ENCODE measurements around the gene PPP1R18. TPM values are rescaled to one million over a fixed set of nuclear protein-coding genes. Genes with fewer than 3 reads are reported as not detected.

PPP1R18 gene
- total and polyA plus RNA-seq, 9 of the 15 experiments (the other 6 are each of a cell fraction or from before 2014, with no cell fraction given) = 12.0 to 99.2 (median 42.6) TPM

DNA sequence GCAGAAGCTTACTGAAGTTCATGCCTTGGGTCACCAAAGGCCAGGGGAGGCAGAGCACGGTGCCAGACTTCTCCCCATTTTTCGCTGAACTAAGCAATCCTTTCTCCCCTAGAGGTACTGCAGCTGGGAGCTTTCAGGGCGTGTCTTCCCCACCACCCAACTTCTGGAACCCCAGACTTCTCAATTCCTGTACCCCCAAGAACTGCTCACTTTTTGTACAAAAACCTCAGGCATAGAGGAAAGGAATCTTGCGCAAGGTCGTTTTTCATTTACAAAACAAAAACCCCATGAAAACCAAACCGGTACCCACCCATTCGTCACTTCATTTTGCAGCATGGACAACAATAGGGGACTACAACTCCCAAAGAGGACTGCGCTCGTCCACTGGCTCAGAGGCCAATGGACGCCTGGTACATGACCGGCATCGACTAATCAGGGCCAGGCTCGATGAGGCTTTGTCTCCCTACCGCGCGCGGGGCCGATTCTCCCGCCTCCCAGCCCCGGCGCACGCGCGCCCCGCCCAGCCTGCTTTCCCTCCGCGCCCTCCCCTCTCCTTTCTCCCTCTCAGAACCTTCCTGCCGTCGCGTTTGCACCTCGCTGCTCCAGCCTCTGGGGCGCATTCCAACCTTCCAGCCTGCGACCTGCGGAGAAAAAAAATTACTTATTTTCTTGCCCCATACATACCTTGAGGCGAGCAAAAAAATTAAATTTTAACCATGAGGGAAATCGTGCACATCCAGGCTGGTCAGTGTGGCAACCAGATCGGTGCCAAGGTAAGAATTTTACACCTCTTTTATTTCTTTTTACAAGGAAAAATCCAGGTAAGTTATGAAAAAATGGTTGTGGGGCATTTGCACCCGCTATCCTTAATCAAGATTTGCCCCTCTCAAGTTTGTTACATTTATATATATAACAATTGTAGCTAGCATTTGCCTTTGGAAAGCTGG is 33.6 kb upstream of the PPP1R18 start, which contains the start of gene TUBB (continued):
- TF ChIP-seq, protein P1, sequence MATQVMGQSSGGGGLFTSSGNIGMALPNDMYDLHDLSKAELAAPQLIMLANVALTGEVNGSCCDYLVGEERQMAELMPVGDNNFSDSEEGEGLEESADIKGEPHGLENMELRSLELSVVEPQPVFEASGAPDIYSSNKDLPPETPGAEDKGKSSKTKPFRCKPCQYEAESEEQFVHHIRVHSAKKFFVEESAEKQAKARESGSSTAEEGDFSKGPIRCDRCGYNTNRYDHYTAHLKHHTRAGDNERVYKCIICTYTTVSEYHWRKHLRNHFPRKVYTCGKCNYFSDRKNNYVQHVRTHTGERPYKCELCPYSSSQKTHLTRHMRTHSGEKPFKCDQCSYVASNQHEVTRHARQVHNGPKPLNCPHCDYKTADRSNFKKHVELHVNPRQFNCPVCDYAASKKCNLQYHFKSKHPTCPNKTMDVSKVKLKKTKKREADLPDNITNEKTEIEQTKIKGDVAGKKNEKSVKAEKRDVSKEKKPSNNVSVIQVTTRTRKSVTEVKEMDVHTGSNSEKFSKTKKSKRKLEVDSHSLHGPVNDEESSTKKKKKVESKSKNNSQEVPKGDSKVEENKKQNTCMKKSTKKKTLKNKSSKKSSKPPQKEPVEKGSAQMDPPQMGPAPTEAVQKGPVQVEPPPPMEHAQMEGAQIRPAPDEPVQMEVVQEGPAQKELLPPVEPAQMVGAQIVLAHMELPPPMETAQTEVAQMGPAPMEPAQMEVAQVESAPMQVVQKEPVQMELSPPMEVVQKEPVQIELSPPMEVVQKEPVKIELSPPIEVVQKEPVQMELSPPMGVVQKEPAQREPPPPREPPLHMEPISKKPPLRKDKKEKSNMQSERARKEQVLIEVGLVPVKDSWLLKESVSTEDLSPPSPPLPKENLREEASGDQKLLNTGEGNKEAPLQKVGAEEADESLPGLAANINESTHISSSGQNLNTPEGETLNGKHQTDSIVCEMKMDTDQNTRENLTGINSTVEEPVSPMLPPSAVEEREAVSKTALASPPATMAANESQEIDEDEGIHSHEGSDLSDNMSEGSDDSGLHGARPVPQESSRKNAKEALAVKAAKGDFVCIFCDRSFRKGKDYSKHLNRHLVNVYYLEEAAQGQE (IDR thresholded peaks at IDR 0.05; ENCODE audit: borderline replicate concordance) = no peak
- TF ChIP-seq, protein P1 (CRISPR knock-in tag; IDR thresholded peaks at IDR 0.05; ENCODE audit: low read depth) = 0 out of 2 replicates have a peak, but pooled peaks have one; percentile 6
- TF ChIP-seq ZNF143 (CRISPR knock-in tag; IDR thresholded peaks at IDR 0.05) (peak; percentile 89), ATF7 (IDR thresholded peaks at IDR 0.05) (peak; percentile 85), TCF3 (CRISPR knock-in tag; IDR thresholded peaks at IDR 0.05) (0 out of 2 replicates have a peak, but pooled peaks have one; percentile 4), CHCHD3 (CRISPR knock-in tag; IDR thresholded peaks at IDR 0.05) (peak; percentile 62; the same call in 1 of the 2 replicates), PML (IDR thresholded peaks at IDR 0.05; ENCODE audit: low read length) (peak; percentile 92), HOXB6 (CRISPR knock-in tag; IDR thresholded peaks at IDR 0.05; ENCODE audit: borderline replicate concordance) (no peak), TBL1XR1 (IDR thresholded peaks at IDR 0.05; ENCODE audit: low read length in 2 of 2) (peak in 1 of 2 experiments; percentile 23; a peak in 3 of 4 replicates)
- TF ChIP-seq, protein P2, sequence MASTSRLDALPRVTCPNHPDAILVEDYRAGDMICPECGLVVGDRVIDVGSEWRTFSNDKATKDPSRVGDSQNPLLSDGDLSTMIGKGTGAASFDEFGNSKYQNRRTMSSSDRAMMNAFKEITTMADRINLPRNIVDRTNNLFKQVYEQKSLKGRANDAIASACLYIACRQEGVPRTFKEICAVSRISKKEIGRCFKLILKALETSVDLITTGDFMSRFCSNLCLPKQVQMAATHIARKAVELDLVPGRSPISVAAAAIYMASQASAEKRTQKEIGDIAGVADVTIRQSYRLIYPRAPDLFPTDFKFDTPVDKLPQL (IDR thresholded peaks at IDR 0.05; ENCODE audit: extremely low read depth, insufficient read length) = peak; percentile 74
- TF ChIP-seq, protein P3, sequence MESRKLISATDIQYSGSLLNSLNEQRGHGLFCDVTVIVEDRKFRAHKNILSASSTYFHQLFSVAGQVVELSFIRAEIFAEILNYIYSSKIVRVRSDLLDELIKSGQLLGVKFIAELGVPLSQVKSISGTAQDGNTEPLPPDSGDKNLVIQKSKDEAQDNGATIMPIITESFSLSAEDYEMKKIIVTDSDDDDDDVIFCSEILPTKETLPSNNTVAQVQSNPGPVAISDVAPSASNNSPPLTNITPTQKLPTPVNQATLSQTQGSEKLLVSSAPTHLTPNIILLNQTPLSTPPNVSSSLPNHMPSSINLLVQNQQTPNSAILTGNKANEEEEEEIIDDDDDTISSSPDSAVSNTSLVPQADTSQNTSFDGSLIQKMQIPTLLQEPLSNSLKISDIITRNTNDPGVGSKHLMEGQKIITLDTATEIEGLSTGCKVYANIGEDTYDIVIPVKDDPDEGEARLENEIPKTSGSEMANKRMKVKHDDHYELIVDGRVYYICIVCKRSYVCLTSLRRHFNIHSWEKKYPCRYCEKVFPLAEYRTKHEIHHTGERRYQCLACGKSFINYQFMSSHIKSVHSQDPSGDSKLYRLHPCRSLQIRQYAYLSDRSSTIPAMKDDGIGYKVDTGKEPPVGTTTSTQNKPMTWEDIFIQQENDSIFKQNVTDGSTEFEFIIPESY (CRISPR knock-in tag; IDR thresholded peaks at IDR 0.05) = 0 out of 2 replicates have a peak, but pooled peaks have one; percentile 5
- TF ChIP-seq, protein P4, sequence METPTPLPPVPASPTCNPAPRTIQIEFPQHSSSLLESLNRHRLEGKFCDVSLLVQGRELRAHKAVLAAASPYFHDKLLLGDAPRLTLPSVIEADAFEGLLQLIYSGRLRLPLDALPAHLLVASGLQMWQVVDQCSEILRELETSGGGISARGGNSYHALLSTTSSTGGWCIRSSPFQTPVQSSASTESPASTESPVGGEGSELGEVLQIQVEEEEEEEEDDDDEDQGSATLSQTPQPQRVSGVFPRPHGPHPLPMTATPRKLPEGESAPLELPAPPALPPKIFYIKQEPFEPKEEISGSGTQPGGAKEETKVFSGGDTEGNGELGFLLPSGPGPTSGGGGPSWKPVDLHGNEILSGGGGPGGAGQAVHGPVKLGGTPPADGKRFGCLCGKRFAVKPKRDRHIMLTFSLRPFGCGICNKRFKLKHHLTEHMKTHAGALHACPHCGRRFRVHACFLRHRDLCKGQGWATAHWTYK (CRISPR knock-in tag; IDR thresholded peaks at IDR 0.05) = no peak
